MCF 10A (cell line): ENCODE data around the gene ZNF790. TPM values are rescaled to one million over a fixed set of nuclear protein-coding genes. Genes with fewer than 3 reads are reported as not detected.
"Not testable (repeated sequence)": the region's sequence is repeated elsewhere in the genome, so short reads cannot be mapped to it uniquely, and the experiment has no call there.

Experiments
- BruUV-seq: library from RNA; stranded (reverse); fragments of 400-500 nt; replicated peaks from 2 replicates; lab custom pipeline; 2021; lab: Mats Ljungman, UMichigan
- CTCF ChIA-PET: fragments of 300-600 bp; sonication (Branson Sonifier 250); formaldehyde crosslinking; extraction: SDS; loops from one replicate; lab custom pipeline; 2021; ENCODE audit warnings: antibody characterized with exemption, inconsistent platforms; lab: Yijun Ruan, JAX
- POLR2A ChIA-PET: fragments of 300-600, 350-650 bp; sonication (Branson Sonifier 250); formaldehyde crosslinking; extraction: SDS; loops from one replicate; lab custom pipeline; 2020; ENCODE audit warnings: antibody characterized with exemption, inconsistent platforms; lab: Yijun Ruan, JAX
- DNase-seq: peaks from one replicate; pipeline ENCODE4 v3.0.0-alpha.2; 2018; ENCODE audit not compliant: unreplicated experiment
- H3K27ac Mint-ChIP-seq: one replicate; pipeline ENCODE4 v1.8.0; 2022; ENCODE audit warnings: mild to moderate bottlenecking, low read depth, mixed read lengths; ENCODE audit not compliant: unreplicated experiment
- H3K27me3 Mint-ChIP-seq: one replicate; pipeline ENCODE4 v1.8.0; 2022; ENCODE audit warnings: mixed read lengths; ENCODE audit not compliant: insufficient read depth, unreplicated experiment
- H3K36me3 Mint-ChIP-seq: one replicate; pipeline ENCODE4 v1.8.0; 2022; ENCODE audit warnings: mild to moderate bottlenecking, moderate library complexity, mixed read lengths; ENCODE audit not compliant: insufficient read depth, unreplicated experiment
- H3K4me1 Mint-ChIP-seq: one replicate; pipeline ENCODE4 v1.8.0; 2022; ENCODE audit warnings: mixed read lengths; ENCODE audit not compliant: insufficient read depth, unreplicated experiment
- H3K4me3 Mint-ChIP-seq: one replicate; pipeline ENCODE4 v1.8.0; 2022; ENCODE audit warnings: mild to moderate bottlenecking, moderate library complexity, mixed read lengths; ENCODE audit not compliant: unreplicated experiment
- H3K9me3 Mint-ChIP-seq: one replicate; pipeline ENCODE4 v1.8.0; 2022; ENCODE audit warnings: mixed read lengths; ENCODE audit not compliant: unreplicated experiment
- CTCF ChIP-seq: fragments of 200-600 bp; IDR thresholded peaks from one replicate; pipeline ENCODE4 v1.8.0; 2022; ENCODE audit warnings: antibody characterized with exemption, mild to moderate bottlenecking; ENCODE audit not compliant: unreplicated experiment
- intact Hi-C: fragments of 100-400 bp; cut with micrococcal nuclease; formaldehyde crosslinking; loops from 2 replicates; pipeline ENCODE4 v1.14.1; 2022
- total RNA-seq: library from RNA; stranded (reverse); gene quantifications from 2 replicates; pipeline ENCODE4 v1.2.3, GENCODE V29; 2022

ZNF790 gene
- total RNA-seq, 1 experiment from 2014 or later: 8.7 TPM

GRCh38 chr19:36796714-36796992 lies 41.5 kb downstream of the ZNF790 start:
- CTCF ChIA-PET: no interaction called here
- Mint-ChIP-seq H3K4me3 (no peak overlapping the region), H3K36me3 (no peaks in the 10 kb centered on the region), H3K27ac (no peak overlapping the region), H3K27me3 (no peaks in the 10 kb centered on the region), H3K9me3 (peaks cover 26% of the 10 kb centered on the region), H3K4me1 (no peaks in the 10 kb centered on the region)
- no TSS peak for BruUV-seq
- POLR2A ChIA-PET: no interaction called here
- intact Hi-C loops: no loop called here
- TF ChIP-seq CTCF: no peak
- no peak for DNase-seq

- H3K36me3 Mint-ChIP-seq, H3K4me1 Mint-ChIP-seq, CTCF ChIA-PET, H3K4me3 Mint-ChIP-seq, DNase-seq, H3K27ac Mint-ChIP-seq, BruUV-seq, intact Hi-C loops, H3K27me3 Mint-ChIP-seq: not testable (repeated sequence)
- peaks cover 22% of the 10 kb centered on the region for H3K9me3 Mint-ChIP-seq
- POLR2A ChIA-PET: interaction anchor here (0.6 kb wide), 1 partner anchor 113 kb away, joined by 3 read pairs; no protein-coding TSS in a partner anchor
These were observed 46.6 kb downstream of the ZNF790 start for GRCh38 chr19:36791420-36792141.

- intact Hi-C loops: no loop called here
- no peak for TF ChIP-seq CTCF
- no peak overlapping the region for H3K4me3 Mint-ChIP-seq
- H3K27me3 Mint-ChIP-seq: no peaks in the 10 kb centered on the region
- no peaks in the 10 kb centered on the region for H3K36me3 Mint-ChIP-seq
- ChIA-PET POLR2A (no interaction called here), CTCF (no interaction called here)
- H3K4me1 Mint-ChIP-seq: peaks cover 9% of the 10 kb centered on the region
- no peak overlapping the region for H3K27ac Mint-ChIP-seq
- H3K9me3 Mint-ChIP-seq: peaks cover 8% of the 10 kb centered on the region
- DNase-seq: no peak
- BruUV-seq: no TSS peak
These were observed 62.4 kb downstream of the ZNF790 start for GRCh38 chr19:36775768-36776167.

GRCh38 chr19:36773223-36773579 lies 65.0 kb downstream of the ZNF790 start:
- DNase-seq: no peak
- TF ChIP-seq CTCF: no peak
- intact Hi-C loops: no loop called here
- POLR2A ChIA-PET: interaction anchor here (0.6 to 1.3 kb wide), 5 partner anchors 67 to 559 kb away, joined by 3 to 7 read pairs (median 4); partner anchors contain the start of genes ZNF146, ZNF345, ZNF461 and ZNF565
- Mint-ChIP-seq H3K4me3 (peak overlapping the region; percentile 83), H3K27me3 (no peaks in the 10 kb centered on the region), H3K36me3 (no peaks in the 10 kb centered on the region), H3K27ac (no peak overlapping the region), H3K9me3 (peaks cover 8% of the 10 kb centered on the region), H3K4me1 (peaks cover 9% of the 10 kb centered on the region)
- CTCF ChIA-PET: no interaction called here
- BruUV-seq: no TSS peak
